Measurements from ENCODE around the gene NRXN3. TPM values are rescaled to one million over a fixed set of nuclear protein-coding genes. Genes with fewer than 3 reads are reported as not detected.
"Not testable (repeated sequence)": the region's sequence is repeated elsewhere in the genome, so short reads cannot be mapped to it uniquely, and the experiment has no call there.

The NRXN3 gene
- total RNA-seq, 1 experiment from 2014 or later: 0.23 TPM

DNA sequence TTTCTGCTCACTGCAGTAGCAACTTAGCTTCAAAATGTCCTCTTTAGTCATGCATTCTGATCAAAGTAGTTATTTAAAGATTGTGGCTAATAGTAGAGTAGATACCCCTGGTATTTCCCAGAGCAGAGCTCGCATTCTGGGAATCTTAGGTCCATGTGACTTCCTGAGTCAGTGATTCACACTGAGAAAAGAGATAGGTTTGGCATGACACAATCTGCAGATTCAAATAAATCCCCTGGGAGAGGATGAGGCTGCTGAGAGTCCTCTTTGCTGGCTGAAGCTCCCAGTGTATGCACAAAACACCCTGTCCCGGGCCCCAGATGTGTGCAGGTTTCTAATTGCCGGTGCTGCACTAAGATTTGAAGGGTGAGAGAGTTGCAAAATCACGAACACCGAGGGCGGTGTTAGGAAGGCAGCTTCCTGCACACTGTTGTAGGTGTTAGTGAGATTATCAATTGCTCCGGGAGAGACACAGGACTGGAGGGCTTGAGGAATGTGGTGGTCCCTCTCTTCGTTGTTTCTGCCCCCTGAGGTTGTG is 233.2 kb downstream of the NRXN3 start:
- peak; percentile 61 for DNase-seq (ENCODE audit: low read depth)

- peak; percentile 3 for DNase-seq (ENCODE audit: low read depth)
These were observed 235.1 kb downstream of the NRXN3 start for GRCh38 chr14:78405079-78405856.

GRCh38 chr14:78412475-78412874 is 242.3 kb downstream of the NRXN3 start:
- no peak for DNase-seq (ENCODE audit: low read depth)

- no peak for DNase-seq (ENCODE audit: low read depth)
These were observed 244.0 kb downstream of the NRXN3 start for GRCh38 chr14:78414172-78414571.

- no peak for DNase-seq (ENCODE audit: low read depth)
These were observed 247.4 kb downstream of the NRXN3 start for GRCh38 chr14:78417532-78417931.

DNA sequence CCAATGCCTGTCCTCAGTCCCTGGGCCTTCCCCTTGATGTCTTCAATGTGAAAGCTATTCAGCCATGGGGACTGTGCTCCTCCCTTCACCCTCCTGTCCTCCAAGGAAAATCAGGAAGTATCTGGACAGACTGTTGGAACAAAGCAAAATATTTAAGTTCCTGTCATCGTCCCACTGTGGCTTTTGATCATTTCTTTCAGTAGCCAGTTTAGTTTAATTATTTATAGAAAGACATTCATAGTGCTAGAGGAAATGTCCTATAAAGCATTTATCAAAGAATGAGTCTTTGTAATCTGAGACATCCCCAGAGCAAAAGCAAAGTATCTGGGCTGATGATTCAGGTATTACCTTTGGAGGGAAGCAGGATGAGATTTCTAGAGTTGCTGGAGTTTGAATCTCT is 254.1 kb downstream of the NRXN3 start:
- no peak for DNase-seq (ENCODE audit: low read depth)

- no peak for DNase-seq (ENCODE audit: low read depth)
These were observed 255.2 kb downstream of the NRXN3 start for GRCh38 chr14:78425330-78425729.

DNA sequence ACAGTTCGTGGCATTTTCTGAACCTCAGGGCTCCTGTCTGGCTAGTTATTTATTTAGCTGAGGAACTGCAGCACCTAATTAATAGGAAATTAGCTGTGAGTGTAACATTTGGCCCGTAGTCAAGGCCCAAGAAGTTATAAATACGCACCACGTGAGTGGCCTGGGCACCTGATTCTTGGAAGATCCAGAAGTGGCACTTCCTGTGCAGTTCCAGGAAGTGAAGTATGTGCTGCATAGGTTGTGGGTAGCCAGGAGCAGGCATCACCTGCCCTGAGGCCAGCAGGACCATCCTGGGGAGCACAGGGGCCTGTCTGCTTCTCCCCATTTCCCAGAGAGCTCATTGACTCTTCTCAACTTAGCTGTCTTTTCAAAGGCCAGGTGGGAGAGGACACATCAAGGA is 255.6 kb downstream of the NRXN3 start:
- DNase-seq (ENCODE audit: low read depth): no peak

DNA sequence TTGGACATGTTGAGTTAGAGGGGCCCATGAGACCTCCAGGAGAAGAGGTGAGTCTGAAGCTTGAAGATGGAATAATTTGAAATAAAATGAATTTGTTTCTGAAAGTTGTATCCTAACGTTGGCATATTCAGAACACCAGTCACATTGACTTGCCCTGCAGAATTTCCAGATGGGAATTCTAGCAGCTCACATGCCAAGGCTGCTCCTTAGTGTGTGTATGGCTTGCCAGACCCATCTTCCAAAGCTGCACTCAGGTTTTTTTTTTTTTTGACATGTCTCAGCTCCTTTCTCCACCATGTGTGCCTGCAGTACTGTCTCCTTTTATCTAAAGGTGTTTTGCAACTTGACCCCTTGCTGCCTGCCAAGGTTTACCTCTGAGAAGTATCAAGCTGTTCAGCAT is 261.9 kb downstream of the NRXN3 start:
- DNase-seq (ENCODE audit: low read depth): no peak

DNA sequence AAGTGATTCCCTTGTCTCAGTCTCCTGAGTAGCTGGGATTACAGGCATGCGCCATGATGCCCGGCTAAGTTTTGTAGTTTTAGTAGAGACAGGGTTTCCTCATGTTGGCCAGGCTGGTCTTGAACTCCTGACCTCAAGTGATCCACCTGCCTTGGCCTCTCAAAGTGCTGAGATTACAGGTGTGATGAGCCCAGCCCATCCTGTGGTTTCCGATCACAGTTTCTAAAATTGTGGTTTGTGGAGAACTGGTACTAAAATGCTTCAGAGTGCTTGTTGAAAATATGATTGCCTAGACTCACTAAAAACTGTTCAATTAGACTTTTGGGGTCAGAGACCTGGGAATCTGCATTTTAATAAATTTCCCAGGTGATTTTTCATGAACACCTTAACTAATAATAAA is 267.3 kb downstream of the NRXN3 start:
- not testable (repeated sequence) for DNase-seq (ENCODE audit: low read depth)

DNA sequence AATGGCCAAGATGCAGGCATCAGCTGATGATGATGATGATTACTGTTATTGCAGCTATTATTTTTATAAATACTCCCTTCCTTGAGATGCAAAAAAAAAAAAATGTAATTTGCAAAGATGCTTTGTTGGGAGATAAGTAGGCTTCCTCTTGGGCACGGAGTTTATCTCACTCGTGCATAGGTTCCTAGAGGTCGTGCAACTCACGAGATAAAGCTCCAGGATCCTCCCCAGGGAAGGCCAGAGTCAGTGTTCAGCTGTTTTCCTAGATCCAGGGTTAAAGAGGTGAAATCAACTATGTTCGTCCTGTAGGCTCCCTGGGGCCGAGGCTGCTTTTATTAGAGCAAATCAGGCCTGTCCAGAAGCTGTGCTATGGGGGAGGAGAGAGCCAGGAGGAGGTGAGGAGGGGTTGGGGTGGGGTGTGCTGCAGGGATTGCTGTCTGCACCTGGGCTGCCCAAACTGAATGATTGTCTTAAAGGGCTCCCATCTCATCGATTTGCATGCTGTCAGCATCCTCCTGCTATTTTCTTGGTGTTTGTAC is 270.3 kb downstream of the NRXN3 start:
- no peak for DNase-seq (ENCODE audit: low read depth)

DNA sequence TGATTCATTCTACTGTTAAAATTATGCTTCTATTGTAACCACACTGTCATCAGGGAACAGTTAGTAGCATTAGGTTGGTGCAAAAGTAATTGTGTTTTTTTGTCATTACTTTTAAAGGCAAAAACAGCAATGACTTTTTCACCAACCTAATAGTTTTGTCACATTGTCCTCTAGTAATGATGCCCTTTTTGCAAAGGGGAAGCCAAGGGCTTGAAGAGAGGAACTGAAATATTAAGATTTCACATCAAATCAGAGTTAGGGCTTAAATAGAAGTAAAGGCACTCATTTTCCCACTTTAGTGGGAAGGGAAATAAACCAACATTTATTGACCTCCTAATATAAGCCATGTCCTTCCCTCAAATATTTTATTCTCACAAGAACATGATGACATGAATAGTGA is 273.7 kb downstream of the NRXN3 start:
- no peak for DNase-seq (ENCODE audit: low read depth)

GRCh38 chr14:78445275-78445674 is 275.1 kb downstream of the NRXN3 start:
- no peak for DNase-seq (ENCODE audit: low read depth)

- DNase-seq (ENCODE audit: low read depth): no peak
These were observed 276.6 kb downstream of the NRXN3 start for GRCh38 chr14:78446807-78447206.

GRCh38 chr14:78448164-78449094 is 278.3 kb downstream of the NRXN3 start:
- peak; percentile 3 for DNase-seq (ENCODE audit: low read depth)

GRCh38 chr14:78450669-78451318 is 280.6 kb downstream of the NRXN3 start:
- DNase-seq (ENCODE audit: low read depth): no peak

DNA sequence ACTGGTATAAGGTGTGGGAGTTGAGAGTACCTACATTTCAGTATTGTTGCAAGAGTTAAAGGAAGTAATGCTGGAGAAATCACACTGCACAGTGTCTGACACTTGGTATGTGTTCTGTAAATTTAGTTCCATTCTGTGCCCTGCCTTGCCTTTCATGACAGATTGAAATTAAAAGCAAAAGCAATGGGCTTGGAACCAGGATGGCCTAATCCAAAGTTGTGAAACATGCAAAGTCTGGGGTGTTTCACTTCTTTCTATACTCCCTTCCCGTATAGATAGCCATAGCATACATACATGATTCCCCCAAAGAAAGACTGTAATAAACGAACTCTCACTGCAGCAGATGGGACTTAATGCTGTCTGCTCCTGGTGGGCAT is 281.1 kb downstream of the NRXN3 start:
- DNase-seq (ENCODE audit: low read depth): no peak

DNA sequence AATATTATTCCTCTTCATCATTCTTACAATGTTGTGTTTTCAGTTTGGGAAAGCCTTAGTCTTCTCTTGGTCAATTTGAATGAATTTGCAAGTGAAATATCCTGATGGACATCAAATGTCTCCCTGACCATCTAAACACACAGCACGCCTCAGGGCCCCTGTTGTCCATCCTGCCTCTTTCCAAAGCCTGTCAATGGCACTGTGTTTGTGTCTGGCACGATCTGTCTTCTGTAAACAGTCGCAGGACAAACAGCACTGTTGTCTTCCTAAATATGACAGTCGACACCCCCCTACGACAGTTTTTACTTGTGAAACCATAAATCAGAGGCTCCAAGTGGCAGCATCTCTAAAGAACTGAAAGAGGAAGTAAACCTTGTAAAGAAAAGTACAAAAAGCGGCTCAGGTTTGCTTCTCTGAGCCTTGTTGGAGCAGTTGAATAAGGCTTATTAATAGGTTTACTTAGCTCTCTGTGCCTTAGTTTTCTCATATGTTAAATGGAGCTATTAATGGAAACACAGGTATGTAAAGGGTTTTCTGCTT is 285.8 kb downstream of the NRXN3 start:
- DNase-seq (ENCODE audit: low read depth): no peak

GRCh38 chr14:78469947-78470346 is 299.8 kb downstream of the NRXN3 start:
- no peak for DNase-seq (ENCODE audit: low read depth)

GRCh38 chr14:78479127-78479780 is 309.1 kb downstream of the NRXN3 start:
- no peak for DNase-seq (ENCODE audit: low read depth)

GRCh38 chr14:78484028-78484427 is 313.9 kb downstream of the NRXN3 start:
- no peak for DNase-seq (ENCODE audit: low read depth)

Measured in LHCN-M2 (cell line).